Activated CD4-positive, alpha-beta T cell treated with anti-CD3 and anti-CD28 coated beads, Interleukin-2, amount 50 U/mL, for 24 hours (primary cell): ENCODE measurements around the gene IAPP.
"Not testable (repeated sequence)": the region's sequence is repeated elsewhere in the genome, so short reads cannot be mapped to it uniquely, and the experiment has no call there.

Source experiments
- DNase-seq, 2 donors: peaks; one replicate each; pipeline ENCODE4 v3.0.0-alpha.2; 2020; ENCODE audit warnings: low read depth in 1 of 2, low spot score in 1 of 2

Gene IAPP

GRCh38 chr12:21372602-21373001 lies at the start of gene IAPP:
TSS of gene IAPP (plus strand) at chr12:21372902. CDS start at chr12:21373352, 450 bp downstream.
- no peak for DNase-seq

GRCh38 chr12:21323736-21324135 lies 49.0 kb upstream of the IAPP start:
- no peak for DNase-seq

DNA sequence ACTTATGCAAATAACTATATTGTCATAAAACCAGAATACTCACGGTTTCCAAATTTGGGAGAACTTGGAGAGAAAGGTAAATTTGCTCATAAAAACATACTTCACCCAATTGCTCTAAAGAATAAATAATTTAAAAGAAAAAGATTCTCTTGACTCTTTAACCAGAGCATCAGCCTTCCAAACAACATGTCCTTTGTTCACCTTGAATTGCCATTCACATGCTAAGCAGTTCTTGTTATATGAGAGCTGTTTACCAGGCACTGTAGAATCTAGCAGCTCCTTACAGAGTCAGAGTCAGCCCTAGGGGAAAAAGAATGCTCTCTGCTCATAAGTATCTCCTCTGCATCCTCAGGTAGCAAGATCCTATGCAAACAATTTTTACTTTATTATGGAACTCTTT lies 48.2 kb upstream of the IAPP start:
- DNase-seq = no peak

DNA sequence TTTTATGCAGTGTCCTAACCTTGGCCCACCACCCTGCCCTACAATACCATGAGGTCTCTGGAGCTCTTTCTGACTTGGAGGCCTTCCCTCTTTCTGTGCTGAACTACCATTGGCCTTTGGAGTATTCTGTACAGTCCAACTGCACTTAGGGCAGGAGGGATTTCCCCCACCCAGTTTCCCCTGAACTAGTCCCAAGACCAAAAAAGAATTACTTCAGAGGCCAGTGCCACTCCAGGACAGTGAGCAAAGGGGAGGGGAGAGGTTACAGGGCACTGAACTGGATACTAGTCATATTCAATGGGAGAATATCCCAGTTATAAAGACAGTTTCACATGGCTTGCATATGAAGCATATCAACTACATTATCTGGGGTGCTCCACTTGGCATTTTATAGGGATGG lies 44.1 kb upstream of the IAPP start:
- DNase-seq = no peak

GRCh38 chr12:21330682-21331253 lies 41.9 kb upstream of the IAPP start:
- no peak for DNase-seq

GRCh38 chr12:21334771-21335325 lies 37.9 kb upstream of the IAPP start, which contains the start of gene SLCO1A2:
TSS of gene SLCO1A2 (minus strand) at chr12:21334917. CDS start at chr12:21334647, 270 bp downstream.
- DNase-seq = no peak

DNA sequence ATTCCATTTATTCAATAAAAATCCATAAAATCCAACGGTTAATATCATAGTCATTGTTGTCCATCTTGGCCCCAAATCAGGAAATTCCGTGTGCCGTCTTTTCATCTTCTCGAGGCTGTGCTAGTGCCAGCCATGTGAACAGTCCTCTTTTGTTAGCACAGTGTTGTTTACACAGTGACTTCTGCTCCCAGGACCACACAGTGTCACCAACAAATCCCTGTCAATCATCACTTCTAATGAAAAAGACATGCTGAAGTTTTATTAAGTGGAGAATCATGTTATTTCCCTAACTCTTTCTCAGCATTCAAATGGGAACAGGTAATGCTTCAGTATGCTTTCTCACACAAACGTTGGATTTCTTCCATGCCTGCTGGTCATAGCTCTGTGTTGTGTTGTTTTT lies 36.0 kb upstream of the IAPP start:
- DNase-seq = no peak

GRCh38 chr12:21337453-21337852 lies 35.2 kb upstream of the IAPP start:
- DNase-seq = no peak

GRCh38 chr12:21337959-21338744 lies 34.5 kb upstream of the IAPP start:
- no peak for DNase-seq

GRCh38 chr12:21339921-21340320 lies 32.8 kb upstream of the IAPP start:
- DNase-seq = no peak

DNA sequence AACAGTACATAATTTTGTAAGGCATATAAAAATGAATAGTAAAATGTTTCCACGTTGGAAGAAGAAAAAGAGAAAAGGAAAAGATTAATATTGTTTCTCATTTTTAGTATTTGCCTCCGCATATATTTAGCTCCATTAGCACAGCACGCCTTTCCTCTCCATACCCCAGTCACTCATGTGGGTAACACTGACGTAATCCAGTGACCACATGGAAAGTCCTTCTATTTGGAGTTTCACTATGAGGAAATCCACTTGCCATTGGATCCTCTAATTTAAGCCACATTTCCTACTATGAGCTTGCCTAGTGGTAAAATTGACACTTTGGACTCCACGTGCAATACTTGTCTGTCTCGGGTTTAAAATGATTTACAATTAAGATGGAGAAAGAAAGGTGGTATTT lies 32.3 kb upstream of the IAPP start:
- DNase-seq = no peak

- no peak for DNase-seq
Observed at GRCh38 chr12:21341769-21342168, 30.9 kb upstream of the IAPP start.

GRCh38 chr12:21343636-21344035 lies 29.1 kb upstream of the IAPP start:
- no peak for DNase-seq

GRCh38 chr12:21346542-21347205 lies 26.0 kb upstream of the IAPP start:
- DNase-seq = no peak

- no peak for DNase-seq
Observed at GRCh38 chr12:21350975-21351374, 21.7 kb upstream of the IAPP start.

- DNase-seq = no peak
Observed at GRCh38 chr12:21353487-21353886, 19.2 kb upstream of the IAPP start.

GRCh38 chr12:21353948-21354347 lies 18.8 kb upstream of the IAPP start:
- DNase-seq = no peak

GRCh38 chr12:21354641-21355040 lies 18.1 kb upstream of the IAPP start:
- DNase-seq = no peak

DNA sequence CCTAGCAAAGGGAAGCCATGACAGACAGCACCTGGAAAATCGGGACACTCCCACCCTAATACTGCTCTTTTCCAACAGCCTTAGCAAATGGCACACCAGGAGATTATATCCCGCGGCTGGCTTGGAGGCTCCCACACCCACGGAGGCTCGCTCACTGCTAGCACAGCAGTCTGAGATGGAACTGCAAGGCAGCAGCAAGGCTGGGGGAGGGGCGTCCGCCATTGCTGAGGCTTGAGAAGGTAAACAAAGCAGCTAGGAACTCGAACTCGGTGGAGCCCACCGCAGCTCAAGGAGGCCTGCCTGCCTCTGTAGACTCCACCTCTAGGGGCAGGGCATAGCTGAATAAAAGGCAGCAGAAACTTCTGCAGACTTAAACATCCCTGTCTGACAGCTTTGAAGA lies 12.1 kb upstream of the IAPP start:
- DNase-seq = not testable (repeated sequence)

- no peak for DNase-seq
Observed at GRCh38 chr12:21369141-21369980, 3.3 kb upstream of the IAPP start.

DNA sequence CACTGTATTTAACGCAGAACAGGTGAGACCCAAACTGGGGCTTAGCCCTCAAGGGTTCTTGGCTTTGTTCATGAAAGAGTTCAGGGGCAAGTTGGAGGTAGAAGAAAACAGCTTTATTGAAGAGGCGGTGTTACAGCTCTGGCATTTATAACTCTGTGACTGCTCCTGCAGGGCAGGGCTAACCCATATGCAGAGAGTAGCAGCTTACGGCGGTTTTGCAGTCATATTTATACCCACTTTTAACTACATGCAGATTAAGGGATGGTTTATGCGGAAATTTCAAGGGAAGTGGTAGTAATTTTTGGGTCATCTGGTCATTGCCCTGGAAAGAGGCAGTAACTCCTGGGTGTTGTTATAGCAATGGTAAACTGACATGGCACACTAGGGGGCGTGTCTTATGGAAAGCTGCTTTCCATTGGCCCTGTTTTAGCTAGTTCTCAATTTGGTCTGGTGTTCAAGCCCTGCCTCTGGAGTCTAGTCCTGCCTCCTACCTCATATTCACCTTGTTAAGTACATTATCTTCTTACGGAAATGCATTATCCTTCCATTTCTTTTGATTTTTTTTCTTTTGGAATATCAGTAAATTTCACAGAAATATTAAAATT lies 1.8 kb upstream of the IAPP start:
- DNase-seq = no peak
